GM12874 (cell line): Measurements from ENCODE around the gene SVEP1.

Source experiments
- CTCF ChIP-seq: IDR thresholded peaks from 2 replicates; pipeline ENCODE4 v1.5.1; 2011; ENCODE audit warnings: low read depth, mild to moderate bottlenecking, control low read depth, low read length, moderate library complexity; ENCODE audit not compliant: insufficient read depth

Gene SVEP1

GRCh38 chr9:110316261-110317075 is 263.1 kb downstream of the SVEP1 start:
- TF ChIP-seq CTCF, result no peak
